ENCODE measurements around the gene ZNF212.

GRCh38 chr7:149302222-149302621 lies 62.8 kb downstream of the ZNF212 start:
- TF ChIP-seq EZH2 (IDR thresholded peaks at IDR 0.05; ENCODE audit: borderline replicate concordance, low read depth, low read length, severe bottlenecking) (no peak), CTCF (IDR thresholded peaks at IDR 0.05; ENCODE audit: extremely low read depth in 1 of 2, insufficient read depth in 1 of 2, low read depth in 1 of 2, low read length in 2 of 2) (no peak), POLR2A (IDR thresholded peaks at IDR 0.05; ENCODE audit: low read depth, low read length) (no peak), JUN (IDR thresholded peaks at IDR 0.05; ENCODE audit: borderline replicate concordance, insufficient read depth, insufficient read length, low read depth) (no peak), GATA2 (IDR thresholded peaks at IDR 0.05; ENCODE audit: insufficient read depth, insufficient read length, low read depth, low read length) (no peak), POLR2AphosphoS5 (IDR thresholded peaks at IDR 0.05; ENCODE audit: insufficient read depth, low read depth, low read length) (no peak), MAX (IDR thresholded peaks at IDR 0.05; ENCODE audit: insufficient read depth, insufficient read length) (no peak), MYC (IDR thresholded peaks at IDR 0.05; ENCODE audit: low read depth, low read length) (no peak), FOS (IDR thresholded peaks at IDR 0.05; ENCODE audit: borderline replicate concordance, insufficient read depth, low read length) (no peak)
